ENCODE data around the gene OVCH1.
"Not testable (repeated sequence)": the region's sequence is repeated elsewhere in the genome, so short reads cannot be mapped to it uniquely, and the experiment has no call there.

OVCH1 gene

DNA sequence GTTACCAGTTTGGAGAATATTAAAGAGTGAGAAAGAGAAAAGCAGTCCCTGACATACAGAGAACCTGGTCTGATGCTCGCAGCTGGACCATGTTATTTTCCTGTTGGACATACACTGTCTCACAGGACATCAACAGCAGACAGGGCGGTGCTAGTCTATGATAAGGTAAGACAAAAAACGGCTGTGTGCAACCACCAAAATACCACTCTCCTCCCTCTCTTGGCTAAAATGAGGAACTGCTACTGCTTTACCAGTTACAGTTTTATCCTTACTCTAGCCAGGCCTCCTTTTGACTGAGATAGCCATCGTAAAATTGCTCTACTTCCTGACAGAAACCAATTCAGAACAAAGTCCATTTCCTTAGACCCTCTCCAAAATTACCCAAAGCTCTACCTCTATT is 69.5 kb downstream of the OVCH1 start:
- Histone ChIP-seq H3K4me1 (ENCODE audit: insufficient read depth, low read length) (no peaks in the 10 kb centered on the region), H2AFZ (ENCODE audit: low read depth, low read length) (no peak overlapping the region), H3K27me3 (ENCODE audit: insufficient read depth, low read length) (no peaks in the 10 kb centered on the region), H3K9me3 (ENCODE audit: low read length) (no peaks in the 10 kb centered on the region), H3K36me3 (ENCODE audit: insufficient read depth, low read length) (no peaks in the 10 kb centered on the region), H3K4me3 (ENCODE audit: low read length) (no peak overlapping the region)

- H3K4me1 ChIP-seq (ENCODE audit: insufficient read depth, low read length) = no peaks in the 10 kb centered on the region
- no peaks in the 10 kb centered on the region for H3K36me3 ChIP-seq (ENCODE audit: insufficient read depth, low read length)
- H3K4me3 ChIP-seq (ENCODE audit: low read length) = no peak overlapping the region
Measured at GRCh38 chr12:29426498-29426897, 71.0 kb downstream of the OVCH1 start.

DNA sequence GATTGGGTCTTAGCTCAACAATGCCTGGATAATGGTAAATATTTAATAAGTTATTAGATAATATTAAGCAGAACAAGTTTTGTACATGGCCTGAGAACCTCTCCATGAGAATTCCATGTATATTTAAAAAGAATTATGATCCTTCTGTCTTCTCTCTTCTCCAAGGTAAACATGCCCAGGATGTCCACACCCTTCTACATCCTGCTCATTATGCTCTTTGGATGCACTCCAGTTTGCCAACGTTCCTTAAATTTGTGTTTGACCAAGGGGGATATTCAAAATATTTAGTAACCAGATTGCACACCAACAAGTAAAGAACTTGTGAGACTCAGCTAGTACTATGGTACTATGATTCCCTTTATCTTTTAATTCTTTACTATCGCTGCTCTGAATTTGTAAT is 71.8 kb downstream of the OVCH1 start:
- Histone ChIP-seq H3K4me1 (ENCODE audit: insufficient read depth, low read length) (no peaks in the 10 kb centered on the region), H3K27me3 (ENCODE audit: insufficient read depth, low read length) (no peaks in the 10 kb centered on the region), H3K9me3 (ENCODE audit: low read length) (no peaks in the 10 kb centered on the region), H3K4me3 (ENCODE audit: low read length) (no peak overlapping the region), H2AFZ (ENCODE audit: low read depth, low read length) (no peak overlapping the region), H3K36me3 (ENCODE audit: insufficient read depth, low read length) (no peaks in the 10 kb centered on the region)

More at GRCh38 chr12:29426498-29426897, 71.0 kb downstream of the OVCH1 start:
- Histone ChIP-seq H3K9me3 (ENCODE audit: low read length) (no peaks in the 10 kb centered on the region), H2AFZ (ENCODE audit: low read depth, low read length) (no peak overlapping the region), H3K27me3 (ENCODE audit: insufficient read depth, low read length) (no peaks in the 10 kb centered on the region)

DNA sequence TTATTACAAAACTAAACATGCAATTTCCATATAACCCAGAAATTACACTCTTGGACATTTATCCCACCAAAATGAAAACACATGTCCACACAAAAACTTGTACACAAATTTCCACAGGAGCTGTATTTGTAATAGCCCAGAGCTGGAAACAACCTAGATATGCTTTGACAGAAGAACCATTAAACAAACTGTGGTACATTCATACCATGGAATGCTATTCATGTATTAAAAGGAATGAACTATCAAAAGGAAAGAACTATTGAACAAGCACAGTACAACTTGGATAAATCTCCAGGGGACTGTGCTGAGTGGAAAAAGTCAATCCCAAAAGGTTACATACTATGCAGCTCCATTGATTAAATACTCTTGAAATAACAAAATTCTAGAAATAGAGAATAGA is 80.7 kb downstream of the OVCH1 start:
- Histone ChIP-seq H3K27me3 (ENCODE audit: insufficient read depth, low read length) (no peaks in the 10 kb centered on the region), H3K4me3 (ENCODE audit: low read length) (no peak overlapping the region), H3K36me3 (ENCODE audit: insufficient read depth, low read length) (no peaks in the 10 kb centered on the region), H2AFZ (ENCODE audit: low read depth, low read length) (no peak overlapping the region), H3K4me1 (ENCODE audit: insufficient read depth, low read length) (no peaks in the 10 kb centered on the region), H3K9me3 (ENCODE audit: low read length) (no peaks in the 10 kb centered on the region)

- no peak overlapping the region for H3K4me3 ChIP-seq (ENCODE audit: low read length)
Measured at GRCh38 chr12:29415111-29415510, 82.4 kb downstream of the OVCH1 start.

GRCh38 chr12:29414368-29414767 is 83.1 kb downstream of the OVCH1 start:
- Histone ChIP-seq H3K9me3 (ENCODE audit: low read length) (no peaks in the 10 kb centered on the region), H3K4me3 (ENCODE audit: low read length) (no peak overlapping the region), H2AFZ (ENCODE audit: low read depth, low read length) (no peak overlapping the region), H3K27me3 (ENCODE audit: insufficient read depth, low read length) (no peaks in the 10 kb centered on the region), H3K4me1 (ENCODE audit: insufficient read depth, low read length) (no peaks in the 10 kb centered on the region), H3K36me3 (ENCODE audit: insufficient read depth, low read length) (no peaks in the 10 kb centered on the region)

More at GRCh38 chr12:29415111-29415510, 82.4 kb downstream of the OVCH1 start:
- Histone ChIP-seq H3K27me3 (ENCODE audit: insufficient read depth, low read length) (no peaks in the 10 kb centered on the region), H2AFZ (ENCODE audit: low read depth, low read length) (no peak overlapping the region), H3K9me3 (ENCODE audit: low read length) (no peaks in the 10 kb centered on the region), H3K36me3 (ENCODE audit: insufficient read depth, low read length) (no peaks in the 10 kb centered on the region), H3K4me1 (ENCODE audit: insufficient read depth, low read length) (no peaks in the 10 kb centered on the region)

DNA sequence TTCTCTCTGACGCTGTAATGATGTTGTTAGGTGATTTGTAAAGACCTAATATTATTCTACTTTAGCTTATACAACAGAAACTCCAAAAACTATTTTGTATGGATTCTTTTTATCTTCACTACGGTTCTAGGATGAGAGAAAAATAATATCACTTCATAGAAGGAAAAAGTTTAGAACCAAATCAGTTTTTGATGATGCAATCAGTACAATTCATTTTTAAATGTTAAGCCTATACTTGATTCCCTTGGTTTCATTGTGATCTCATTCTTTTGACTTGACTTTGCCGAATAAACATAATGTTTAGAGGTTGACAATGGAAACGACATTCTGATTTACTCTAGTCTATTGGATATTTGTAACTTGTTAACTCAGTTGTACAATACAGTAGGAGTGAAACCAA is 91.9 kb downstream of the OVCH1 start:
- no peaks in the 10 kb centered on the region for H3K27me3 ChIP-seq (ENCODE audit: insufficient read depth, low read length)
- H3K4me1 ChIP-seq (ENCODE audit: insufficient read depth, low read length) = peaks cover 3% of the 10 kb centered on the region
- H3K4me3 ChIP-seq (ENCODE audit: low read length) = no peak overlapping the region
- no peaks in the 10 kb centered on the region for H3K36me3 ChIP-seq (ENCODE audit: insufficient read depth, low read length)
- H3K9me3 ChIP-seq (ENCODE audit: low read length) = no peaks in the 10 kb centered on the region
- H2AFZ ChIP-seq (ENCODE audit: low read depth, low read length) = no peak overlapping the region

DNA sequence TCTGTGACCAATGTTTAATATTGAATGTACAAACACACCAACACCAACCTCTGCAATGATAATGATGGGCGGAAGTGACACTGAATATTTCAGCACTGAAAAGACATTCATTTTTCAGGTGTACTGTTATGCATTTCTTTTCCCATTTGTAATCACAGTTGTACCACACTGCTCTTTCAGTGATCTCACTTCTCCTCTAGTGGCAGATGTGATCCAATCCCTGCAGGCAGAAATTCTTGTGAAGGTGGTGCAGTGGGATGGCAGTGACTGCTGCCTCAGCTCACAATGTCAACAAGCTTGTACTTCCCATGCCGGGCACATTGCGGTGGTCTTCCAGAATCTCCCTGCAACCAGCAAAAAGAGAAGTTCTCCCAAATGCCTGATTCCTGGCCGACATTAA is 93.5 kb downstream of the OVCH1 start:
- Histone ChIP-seq H3K9me3 (ENCODE audit: low read length) (no peaks in the 10 kb centered on the region), H3K36me3 (ENCODE audit: insufficient read depth, low read length) (no peaks in the 10 kb centered on the region), H2AFZ (ENCODE audit: low read depth, low read length) (no peak overlapping the region), H3K4me3 (ENCODE audit: low read length) (no peak overlapping the region), H3K4me1 (ENCODE audit: insufficient read depth, low read length) (peaks cover 3% of the 10 kb centered on the region), H3K27me3 (ENCODE audit: insufficient read depth, low read length) (no peaks in the 10 kb centered on the region)

DNA sequence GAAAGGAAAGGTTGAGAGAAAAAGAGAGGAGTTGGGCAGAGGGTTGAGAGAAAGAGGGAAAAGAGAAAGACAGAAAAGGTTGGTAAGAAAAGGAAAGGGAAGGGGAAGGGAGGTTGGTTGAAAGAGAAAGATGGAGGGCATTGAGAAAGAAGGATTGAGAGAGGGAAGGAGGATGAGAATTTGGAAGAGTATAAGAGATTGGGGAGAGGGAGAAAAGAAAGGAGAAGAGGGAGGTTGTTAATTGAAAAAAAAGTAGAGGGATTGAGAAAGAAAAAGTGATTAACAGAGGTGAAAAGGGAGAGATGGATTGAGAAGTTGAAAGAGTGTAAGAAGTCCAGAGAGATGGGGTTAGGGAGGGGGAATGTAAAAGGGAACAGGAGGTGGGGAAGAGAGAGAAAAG is 95.0 kb downstream of the OVCH1 start:
- Histone ChIP-seq H3K4me3 (ENCODE audit: low read length) (no peak overlapping the region), H3K4me1 (ENCODE audit: insufficient read depth, low read length) (peaks cover 3% of the 10 kb centered on the region), H3K36me3 (ENCODE audit: insufficient read depth, low read length) (no peaks in the 10 kb centered on the region), H2AFZ (ENCODE audit: low read depth, low read length) (no peak overlapping the region), H3K27me3 (ENCODE audit: insufficient read depth, low read length) (no peaks in the 10 kb centered on the region), H3K9me3 (ENCODE audit: low read length) (no peaks in the 10 kb centered on the region)

GRCh38 chr12:29398495-29398894 is 99.0 kb downstream of the OVCH1 start:
- no peaks in the 10 kb centered on the region for H3K27me3 ChIP-seq (ENCODE audit: insufficient read depth, low read length)
- H2AFZ ChIP-seq (ENCODE audit: low read depth, low read length) = no peak overlapping the region
- no peaks in the 10 kb centered on the region for H3K9me3 ChIP-seq (ENCODE audit: low read length)

DNA sequence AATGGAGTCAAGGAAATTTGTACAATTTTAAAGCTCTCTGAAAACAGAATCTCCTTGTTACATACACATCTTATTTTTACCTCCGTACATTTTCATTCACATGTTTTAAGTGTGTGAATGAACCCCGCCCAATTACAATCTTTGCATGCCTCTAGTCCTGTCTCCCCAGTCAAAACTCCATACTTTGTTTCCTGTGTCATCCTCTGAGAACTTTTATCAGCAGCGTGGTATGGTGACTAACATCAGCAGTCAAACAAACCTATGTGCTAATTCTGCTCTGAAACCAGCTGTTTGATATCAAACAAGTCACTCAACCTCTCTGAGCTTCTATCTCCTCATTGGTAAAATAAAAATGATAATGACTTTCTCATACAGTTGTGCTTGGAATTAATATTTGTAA is 100.7 kb downstream of the OVCH1 start:
- Histone ChIP-seq H2AFZ (ENCODE audit: low read depth, low read length) (no peak overlapping the region), H3K9me3 (ENCODE audit: low read length) (no peaks in the 10 kb centered on the region), H3K4me1 (ENCODE audit: insufficient read depth, low read length) (peaks cover 3% of the 10 kb centered on the region), H3K36me3 (ENCODE audit: insufficient read depth, low read length) (no peaks in the 10 kb centered on the region), H3K27me3 (ENCODE audit: insufficient read depth, low read length) (no peaks in the 10 kb centered on the region), H3K4me3 (ENCODE audit: low read length) (no peak overlapping the region)

More at GRCh38 chr12:29398495-29398894, 99.0 kb downstream of the OVCH1 start:
- Histone ChIP-seq H3K4me3 (ENCODE audit: low read length) (no peak overlapping the region), H3K4me1 (ENCODE audit: insufficient read depth, low read length) (peaks cover 3% of the 10 kb centered on the region), H3K36me3 (ENCODE audit: insufficient read depth, low read length) (no peaks in the 10 kb centered on the region)

- Histone ChIP-seq H3K4me1 (ENCODE audit: insufficient read depth, low read length) (no peaks in the 10 kb centered on the region), H3K9me3 (ENCODE audit: low read length) (no peaks in the 10 kb centered on the region), H3K27me3 (ENCODE audit: insufficient read depth, low read length) (no peaks in the 10 kb centered on the region), H2AFZ (ENCODE audit: low read depth, low read length) (no peak overlapping the region), H3K4me3 (ENCODE audit: low read length) (no peak overlapping the region), H3K36me3 (ENCODE audit: insufficient read depth, low read length) (no peaks in the 10 kb centered on the region)
Measured at GRCh38 chr12:29395356-29395755, 102.1 kb downstream of the OVCH1 start.

- not testable (repeated sequence) for H3K4me3 ChIP-seq (ENCODE audit: low read length); H3K4me1 ChIP-seq (ENCODE audit: insufficient read depth, low read length); H3K36me3 ChIP-seq (ENCODE audit: insufficient read depth, low read length); H3K9me3 ChIP-seq (ENCODE audit: low read length); H2AFZ ChIP-seq (ENCODE audit: low read depth, low read length); H3K27me3 ChIP-seq (ENCODE audit: insufficient read depth, low read length)
Measured at GRCh38 chr12:29390419-29390818, 107.1 kb downstream of the OVCH1 start.

DNA sequence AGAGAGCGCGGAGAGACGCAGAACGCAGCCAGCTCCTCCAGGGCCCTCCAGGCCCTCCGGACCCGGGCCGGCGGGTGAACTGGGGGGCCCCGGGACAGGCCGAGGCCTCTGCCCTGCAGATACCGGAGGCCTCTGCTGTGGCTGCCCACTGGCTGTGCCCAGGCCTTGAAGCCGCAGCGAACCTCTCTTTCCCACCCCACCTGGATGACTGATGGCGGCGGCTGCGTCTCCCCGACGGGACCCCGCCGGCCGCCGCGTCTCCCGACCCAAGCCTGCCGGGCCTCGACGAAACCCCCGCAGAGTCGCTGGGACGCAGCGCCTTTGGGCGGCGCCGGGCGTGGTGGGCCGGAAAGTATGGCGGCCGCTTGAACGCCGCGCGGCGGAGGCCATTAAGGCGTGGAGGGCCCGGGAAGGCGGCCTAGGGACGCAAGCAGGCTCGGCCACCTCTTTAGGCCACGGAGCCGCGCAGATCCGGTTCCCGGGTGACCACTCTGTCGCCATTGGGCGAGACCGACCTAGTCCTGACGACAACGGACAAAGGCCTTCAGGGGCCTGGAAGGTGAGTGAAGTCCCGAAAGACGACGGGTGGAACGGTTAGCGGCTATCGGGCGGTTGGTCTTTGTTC is 108.1 kb downstream of the OVCH1 start:
- H3K27me3 ChIP-seq (ENCODE audit: insufficient read depth, low read length) = no peaks in the 10 kb centered on the region
- no peak overlapping the region for H3K4me3 ChIP-seq (ENCODE audit: low read length)
- no peaks in the 10 kb centered on the region for H3K9me3 ChIP-seq (ENCODE audit: low read length)
- no peaks in the 10 kb centered on the region for H3K4me1 ChIP-seq (ENCODE audit: insufficient read depth, low read length)
- no peaks in the 10 kb centered on the region for H3K36me3 ChIP-seq (ENCODE audit: insufficient read depth, low read length)
- H2AFZ ChIP-seq (ENCODE audit: low read depth, low read length) = no peak overlapping the region

Measured in neuron (in vitro differentiated cells).